Stromal cell of bone marrow (primary cell): ENCODE results near the gene REX1BD.

ENCODE experiments used
- DNase-seq: peaks from one replicate; pipeline ENCODE4 v3.0.0-alpha.2; 2012; ENCODE audit warnings: low read depth

The REX1BD gene

DNA sequence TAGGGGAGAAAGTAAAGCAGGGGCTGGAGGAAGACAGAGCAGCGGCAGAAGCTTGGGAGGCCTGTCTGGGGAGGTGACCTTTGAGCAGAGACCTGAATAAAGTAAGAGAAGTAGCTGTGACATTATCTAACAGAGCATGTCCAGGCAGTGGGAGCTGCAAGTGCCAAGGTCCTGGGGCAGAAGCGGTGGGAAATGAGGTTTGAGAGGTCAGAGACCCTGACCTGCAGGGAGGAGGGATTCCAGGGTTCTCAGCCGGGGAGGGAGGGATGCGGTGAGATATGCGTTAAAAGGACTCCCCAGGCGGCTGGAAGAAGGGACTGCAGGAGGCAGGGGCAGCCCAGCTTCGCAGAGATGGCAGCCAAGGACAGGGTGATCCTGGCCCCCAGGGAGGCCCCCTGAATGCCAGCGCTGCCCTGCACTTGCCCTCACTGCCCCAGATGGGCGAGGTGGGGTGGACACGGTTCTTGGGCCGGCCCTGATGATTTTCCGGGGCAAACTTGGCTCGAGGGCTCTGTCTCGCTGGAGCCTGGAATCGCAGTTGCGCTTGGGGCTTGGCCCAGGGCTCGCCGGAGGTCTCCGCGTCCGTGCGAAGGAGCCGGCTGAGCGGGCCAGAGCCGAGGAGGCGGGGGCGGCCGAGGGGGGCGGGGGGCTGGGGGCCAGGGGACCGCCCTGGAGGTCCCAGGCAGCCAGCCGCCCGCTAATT lies 14.8 kb downstream of the REX1BD start:
- no peak for DNase-seq

DNA sequence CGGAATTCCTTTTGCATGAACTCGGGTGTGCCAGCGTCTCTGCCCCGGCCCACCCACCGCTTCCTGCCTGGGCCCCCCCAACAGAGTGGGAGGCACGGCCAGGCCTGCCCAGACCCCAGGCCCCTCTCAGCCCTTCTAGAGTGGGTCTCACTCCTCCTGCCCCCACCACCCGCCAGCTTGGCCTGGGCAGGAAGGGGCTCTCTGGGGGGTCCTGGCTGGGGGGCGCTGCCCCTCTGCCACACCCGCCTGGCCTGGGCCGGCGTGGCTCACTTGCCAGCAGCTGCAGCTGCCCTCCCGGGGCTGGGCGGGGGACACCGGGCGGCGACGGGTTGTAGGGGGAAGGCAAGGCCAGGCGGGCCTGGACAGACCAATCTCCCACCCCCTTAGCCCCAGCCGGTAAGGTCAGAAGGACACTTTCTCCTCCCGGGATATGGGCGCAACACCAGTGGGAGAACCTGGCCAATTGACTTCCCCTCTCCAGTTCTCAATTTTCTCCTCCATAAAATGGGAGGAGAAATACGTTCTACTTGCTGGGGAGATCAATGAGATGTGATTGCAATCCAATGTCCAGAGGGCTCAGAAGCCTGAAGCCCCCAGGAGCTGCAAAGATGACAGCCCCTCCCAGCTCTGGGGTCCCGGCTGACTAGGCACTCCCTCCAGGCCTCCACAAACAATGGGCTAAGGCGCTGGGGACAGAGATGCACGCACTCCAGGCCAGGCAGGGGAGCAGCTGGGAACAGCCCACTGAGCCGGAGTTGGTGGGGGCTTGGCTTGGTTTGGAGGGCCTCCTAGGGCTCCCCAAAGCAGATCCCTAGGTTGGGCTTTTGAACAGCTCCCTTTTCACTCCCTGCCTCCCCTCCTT lies 15.6 kb downstream of the REX1BD start:
- DNase-seq: no peak

DNA sequence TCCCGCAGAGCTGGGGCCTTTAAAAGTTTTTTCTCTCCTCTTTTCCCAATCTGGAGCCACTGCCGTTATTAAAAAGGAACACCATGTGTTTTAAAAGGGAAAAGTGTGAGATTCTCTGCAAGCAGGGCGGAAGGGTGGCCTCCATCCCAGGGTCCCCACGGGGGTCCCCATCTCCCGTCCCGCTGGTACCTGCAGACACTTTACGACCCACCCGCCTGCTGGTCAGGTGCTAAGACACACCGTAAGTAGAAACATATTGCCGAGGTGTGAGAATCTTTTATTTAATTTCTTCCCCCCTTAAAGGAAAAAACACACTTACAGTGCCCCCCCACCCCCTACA lies 16.2 kb downstream of the REX1BD start:
- DNase-seq: no peak

DNA sequence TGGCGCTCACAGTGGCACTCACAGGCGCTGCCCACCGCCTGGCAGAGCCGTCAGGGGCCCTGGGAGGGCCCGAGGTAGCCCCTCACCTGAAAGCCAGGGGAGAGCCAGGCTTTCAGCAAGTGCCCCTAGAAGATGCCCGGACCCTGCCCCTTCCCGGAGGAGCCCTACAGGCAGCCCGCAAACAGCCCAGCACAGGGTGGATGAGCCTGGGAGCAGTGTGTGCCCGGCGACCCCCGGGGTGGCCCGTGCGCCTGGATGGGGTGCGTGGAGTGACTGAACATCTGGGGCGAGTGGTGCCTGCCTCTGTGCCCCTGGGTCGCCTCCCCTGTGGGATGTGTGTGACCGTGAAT lies 16.6 kb downstream of the REX1BD start:
- DNase-seq: no peak

GRCh38 chr19:18605546-18606280 lies 17.1 kb downstream of the REX1BD start:
- DNase-seq: no peak

DNA sequence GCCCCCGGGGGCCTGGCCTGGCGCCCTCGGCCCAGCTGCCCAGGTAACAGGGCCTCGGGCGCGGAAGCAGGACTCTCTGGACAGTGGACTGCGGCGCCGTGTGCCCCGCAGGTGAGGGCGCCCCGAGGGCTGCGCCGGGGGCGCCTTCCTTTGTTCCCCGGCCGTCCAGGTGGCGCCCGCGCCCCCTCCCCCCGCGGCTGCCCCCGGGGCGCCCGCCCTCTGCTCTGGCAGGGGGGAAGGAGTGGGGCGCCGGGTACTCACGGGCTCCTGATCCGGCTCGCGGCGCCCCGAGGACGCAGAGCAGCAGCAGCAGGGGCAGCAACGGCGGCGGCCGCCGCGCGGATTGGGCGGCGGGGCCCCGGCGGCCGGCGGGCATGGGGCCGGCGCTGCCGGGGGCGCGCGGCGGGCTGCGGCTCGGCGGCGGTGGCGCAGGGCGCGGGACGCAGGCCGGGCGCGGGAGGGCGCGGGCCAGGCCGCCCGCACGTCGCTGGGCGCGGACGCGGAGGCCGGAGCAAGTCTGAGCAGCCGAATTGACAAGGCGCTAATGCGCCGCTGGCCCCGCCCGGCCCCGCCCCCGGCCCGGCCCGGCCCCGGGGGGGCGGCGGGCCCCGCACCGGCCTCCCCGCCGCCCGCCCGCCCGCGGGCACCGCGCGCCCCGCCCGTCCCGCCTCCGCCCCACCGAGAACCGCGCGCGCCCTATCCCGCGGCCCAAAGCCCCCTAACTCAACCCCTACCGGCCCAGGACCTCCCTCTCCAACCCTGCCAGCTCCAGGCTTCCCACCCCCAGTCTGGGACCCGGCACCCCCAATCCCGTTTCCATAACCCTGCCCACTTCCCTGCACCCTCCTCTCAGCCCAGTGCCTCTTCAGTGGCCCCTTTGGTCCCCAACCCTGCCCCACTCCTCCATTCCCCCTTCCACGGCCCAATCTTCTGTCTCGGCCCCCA lies 18.0 kb downstream of the REX1BD start, which contains the start of gene CRLF1:
Gene CRLF1, minus strand, starts transcription at position 519 of the 945 bp plus-strand sequence. Its CDS starts 143 bp downstream, at position 376.
- DNase-seq: no peak

DNA sequence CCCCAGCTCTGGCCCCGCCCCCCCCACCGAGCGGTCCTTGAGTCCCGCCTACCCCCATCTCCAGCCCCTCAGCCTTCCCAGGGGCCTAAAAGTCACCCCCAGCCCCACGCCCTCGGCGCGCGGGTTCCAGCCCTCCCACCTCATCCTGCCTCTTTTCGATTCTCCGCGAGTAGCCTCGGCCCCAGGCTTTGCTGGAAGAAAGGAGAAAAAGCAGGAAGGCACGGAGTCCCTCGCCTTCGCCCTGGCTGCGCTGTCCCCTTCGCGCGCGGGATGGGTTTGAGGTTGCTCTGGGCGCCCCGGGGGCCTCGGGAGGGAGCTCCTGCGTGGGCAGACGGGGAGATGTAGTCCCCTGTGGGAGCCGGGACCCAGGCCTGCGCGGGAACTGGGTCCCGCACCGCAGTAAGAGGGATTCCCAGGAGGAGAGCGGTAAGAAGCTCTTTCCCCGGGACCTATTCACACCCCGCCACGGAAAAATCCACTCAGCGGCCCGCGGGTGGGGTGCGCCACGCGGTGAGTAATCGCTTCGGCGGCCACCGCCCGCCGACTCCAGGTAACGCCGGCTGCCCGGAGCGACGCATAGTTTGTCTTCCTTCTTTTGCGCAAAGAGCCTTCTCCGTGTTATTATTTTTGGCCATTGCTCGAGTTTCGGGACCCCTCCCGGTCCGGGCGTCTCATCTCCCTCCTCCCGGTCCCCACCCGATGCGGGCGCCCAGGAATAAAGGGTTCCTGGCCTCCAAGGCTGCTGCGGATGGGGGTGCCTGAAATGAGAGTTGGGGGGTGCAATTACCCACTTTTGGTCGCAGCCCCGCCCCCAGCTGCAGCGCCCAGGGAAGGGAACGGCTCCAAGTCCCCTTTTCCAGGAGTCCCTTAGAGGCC lies 18.9 kb downstream of the REX1BD start:
- no peak for DNase-seq

GRCh38 chr19:18608102-18608804 lies 19.7 kb downstream of the REX1BD start:
- no peak for DNase-seq

DNA sequence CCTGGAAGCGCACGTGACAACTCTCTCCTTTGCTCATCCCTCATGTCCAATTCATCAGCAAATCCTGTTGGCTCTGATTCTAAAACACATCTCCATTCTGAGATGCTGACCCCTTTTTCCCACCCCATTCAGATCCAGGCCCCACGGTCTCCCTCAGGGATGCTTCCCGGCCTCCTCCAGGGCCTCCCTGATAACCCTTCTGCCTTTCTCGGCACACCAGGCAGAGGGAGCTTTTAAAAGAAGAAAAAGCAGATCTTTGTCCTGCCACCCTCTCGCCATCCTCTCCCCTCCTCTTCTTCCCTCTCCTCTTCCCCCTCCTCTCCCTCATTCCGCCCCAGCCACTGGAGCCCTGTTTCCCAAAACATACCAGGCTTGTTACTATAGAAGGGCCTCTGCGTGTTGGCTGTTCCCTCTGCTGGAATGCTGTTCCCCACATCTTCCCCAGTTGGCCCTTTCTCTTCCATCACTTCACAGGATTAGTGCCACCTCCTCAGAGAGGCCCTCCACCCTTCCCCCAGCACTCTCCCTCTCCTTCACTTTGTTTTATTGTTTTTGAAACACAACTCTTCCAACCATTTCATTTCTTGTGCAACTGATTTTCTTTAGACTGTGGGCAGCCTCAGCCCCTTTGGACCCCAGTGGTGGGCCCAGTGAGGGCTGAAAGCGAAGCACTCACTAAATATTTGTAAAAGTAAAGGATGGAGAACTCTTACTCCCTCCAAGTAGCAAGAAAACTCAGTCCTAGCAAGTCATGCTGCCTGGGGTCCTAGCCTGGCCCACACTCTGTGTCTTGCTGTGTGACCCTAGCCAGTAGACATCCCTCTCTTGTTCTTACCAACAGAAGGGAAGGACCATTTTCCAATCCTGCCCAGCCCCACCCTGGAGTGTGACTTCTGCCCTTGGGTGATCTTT lies 20.5 kb downstream of the REX1BD start:
- no peak for DNase-seq

- no peak for DNase-seq
These were observed 21.1 kb downstream of the REX1BD start for GRCh38 chr19:18609717-18610051.

GRCh38 chr19:18610245-18610555 lies 21.6 kb downstream of the REX1BD start:
- DNase-seq: no peak

DNA sequence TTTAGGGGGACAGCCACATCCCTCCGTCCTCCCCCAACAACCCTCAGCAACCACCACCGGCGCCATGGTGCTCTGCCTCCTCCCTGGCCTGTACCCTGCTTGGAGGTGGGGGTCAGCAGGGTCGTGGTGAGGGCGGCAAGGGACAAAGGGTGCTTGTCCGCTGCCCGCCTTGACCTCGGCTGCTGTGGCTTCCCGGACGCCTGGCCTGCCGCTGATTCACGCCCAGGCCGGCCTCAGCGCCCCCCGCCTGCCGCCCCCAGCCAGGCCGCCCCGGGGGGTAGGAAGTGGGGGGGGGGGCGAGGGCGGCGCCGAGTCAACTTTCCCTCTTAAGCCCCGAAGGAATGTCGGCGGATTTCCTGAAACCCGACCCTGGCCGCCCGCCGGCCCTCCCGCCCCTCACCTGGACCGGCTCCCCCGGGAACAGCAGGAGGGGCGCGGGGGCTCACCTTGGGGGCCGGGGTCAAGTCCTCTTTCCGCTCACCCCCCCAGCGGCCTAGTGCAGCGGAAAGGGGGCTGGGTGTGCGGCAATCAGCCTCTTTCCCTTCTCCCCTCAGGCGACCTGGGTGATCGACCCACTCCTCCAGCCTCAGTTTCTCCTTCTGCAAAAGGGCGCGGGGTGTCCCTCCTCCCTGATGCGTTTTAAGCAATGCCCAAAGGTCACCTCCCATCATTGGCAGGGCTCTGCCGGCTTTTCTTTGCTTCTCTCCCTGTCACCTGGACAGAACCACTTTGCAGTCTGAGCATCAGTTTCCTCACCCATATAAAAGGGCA lies 22.1 kb downstream of the REX1BD start:
- no peak for DNase-seq

DNA sequence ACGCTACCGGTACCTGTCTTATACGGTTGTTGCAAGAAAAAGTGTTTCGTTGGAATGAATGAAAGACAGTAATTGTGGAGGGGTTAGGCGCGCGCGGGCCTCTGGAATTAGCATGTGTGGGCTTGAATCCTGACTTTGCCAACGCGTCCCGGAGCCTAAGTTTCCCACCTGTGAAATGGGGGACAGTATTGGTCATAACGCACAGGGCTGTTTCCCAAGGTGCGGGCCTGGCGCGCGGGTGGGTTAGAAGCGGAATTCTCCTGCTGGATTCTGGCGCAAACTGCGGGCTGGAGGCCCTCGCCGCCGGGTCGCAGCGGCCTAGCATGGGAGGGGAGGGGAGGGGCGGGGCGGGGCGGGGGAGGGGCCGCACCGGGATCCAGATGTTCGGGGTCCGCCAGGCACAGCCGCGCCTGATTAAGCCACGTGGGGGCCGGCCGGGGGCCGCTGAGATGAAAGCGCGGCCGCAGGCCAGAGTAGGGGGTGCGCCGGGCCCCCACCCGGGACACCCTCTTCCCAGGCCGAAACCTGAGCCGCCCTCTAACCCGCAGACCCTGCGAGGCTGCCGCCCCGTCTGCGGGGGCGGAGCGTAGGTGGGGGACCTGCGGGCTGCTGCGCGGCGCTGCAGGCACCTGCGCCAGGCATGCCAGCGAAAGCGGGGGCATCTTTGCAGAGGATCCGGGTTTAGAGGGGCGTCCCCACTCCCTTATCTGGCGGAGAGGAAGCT lies 22.9 kb downstream of the REX1BD start:
- DNase-seq: no peak

DNA sequence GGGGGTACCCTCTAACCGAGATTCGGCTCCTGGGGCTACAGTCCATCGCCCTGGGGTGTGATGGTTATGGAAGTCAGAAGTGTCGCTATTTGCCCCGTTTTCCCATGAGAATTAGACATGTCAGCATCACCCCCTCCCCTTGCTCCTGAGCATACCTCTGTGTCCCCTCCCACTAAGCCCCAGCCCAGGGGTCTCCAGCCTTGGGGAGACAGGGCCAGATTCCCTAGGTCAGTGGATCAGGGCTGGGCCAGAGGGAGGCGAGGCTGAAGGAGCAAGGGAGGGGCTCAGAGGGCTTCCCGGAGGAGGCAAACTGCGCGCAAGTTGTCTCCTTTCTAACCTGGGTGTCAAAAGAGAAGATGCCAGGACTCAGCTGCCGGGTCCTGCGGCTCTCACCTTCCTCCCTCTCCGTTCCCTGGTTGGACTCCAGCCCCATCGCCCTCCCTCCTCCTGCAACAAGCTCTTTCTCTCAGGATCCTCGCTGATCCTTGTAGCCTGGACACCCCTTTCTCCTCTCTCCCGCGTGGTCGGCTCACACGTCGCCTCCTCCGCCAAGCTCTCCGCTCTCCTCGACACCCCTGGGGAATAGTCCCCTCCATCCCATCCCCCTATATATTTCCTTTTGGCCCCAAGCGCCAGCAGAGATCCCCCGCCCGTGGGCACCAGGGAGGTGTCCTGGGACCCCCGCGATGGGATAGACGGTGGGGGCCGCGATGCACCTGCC lies 23.6 kb downstream of the REX1BD start:
- no peak for DNase-seq

- no peak for DNase-seq
These were observed 24.4 kb downstream of the REX1BD start, which contains the start of gene TMEM59L for GRCh38 chr19:18612772-18613588. Gene TMEM59L, plus strand, starts transcription at chr19:18612870. Its CDS starts 89 bp downstream, at chr19:18612959.

DNA sequence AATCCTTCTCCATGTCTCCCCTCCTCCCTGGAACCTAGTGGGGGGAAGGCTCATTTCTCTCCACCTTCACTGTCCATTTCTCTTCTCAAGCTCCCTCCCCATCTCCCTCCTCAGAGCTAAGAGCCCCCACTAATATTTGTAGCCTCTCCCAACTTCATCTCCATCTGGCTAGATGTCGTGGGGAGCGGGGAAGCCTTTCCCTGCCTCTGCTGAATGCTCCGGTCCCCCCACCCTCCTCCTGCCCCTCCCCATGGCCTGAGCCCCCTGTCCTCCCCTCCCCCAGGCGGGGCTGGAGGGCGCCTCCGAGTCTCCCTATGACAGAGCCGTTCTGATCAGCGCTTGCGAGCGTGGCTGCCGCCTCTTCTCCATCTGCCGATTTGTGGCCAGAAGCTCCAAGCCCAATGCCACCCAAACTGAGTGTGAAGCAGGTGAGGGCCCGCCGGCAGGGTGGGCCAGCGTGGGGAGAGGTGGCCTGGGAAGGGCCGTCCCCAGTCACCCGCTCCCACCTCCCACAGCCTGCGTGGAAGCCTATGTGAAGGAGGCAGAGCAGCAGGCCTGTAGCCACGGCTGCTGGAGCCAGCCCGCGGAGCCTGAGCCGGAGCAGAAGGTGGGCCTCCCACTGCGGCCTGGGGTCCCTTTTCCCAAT lies 25.1 kb downstream of the REX1BD start:
- no peak for DNase-seq
